ENCODE data around the gene SCN1B.
"Not testable (repeated sequence)": the region's sequence is repeated elsewhere in the genome, so short reads cannot be mapped to it uniquely, and the experiment has no call there.

The SCN1B gene

DNA sequence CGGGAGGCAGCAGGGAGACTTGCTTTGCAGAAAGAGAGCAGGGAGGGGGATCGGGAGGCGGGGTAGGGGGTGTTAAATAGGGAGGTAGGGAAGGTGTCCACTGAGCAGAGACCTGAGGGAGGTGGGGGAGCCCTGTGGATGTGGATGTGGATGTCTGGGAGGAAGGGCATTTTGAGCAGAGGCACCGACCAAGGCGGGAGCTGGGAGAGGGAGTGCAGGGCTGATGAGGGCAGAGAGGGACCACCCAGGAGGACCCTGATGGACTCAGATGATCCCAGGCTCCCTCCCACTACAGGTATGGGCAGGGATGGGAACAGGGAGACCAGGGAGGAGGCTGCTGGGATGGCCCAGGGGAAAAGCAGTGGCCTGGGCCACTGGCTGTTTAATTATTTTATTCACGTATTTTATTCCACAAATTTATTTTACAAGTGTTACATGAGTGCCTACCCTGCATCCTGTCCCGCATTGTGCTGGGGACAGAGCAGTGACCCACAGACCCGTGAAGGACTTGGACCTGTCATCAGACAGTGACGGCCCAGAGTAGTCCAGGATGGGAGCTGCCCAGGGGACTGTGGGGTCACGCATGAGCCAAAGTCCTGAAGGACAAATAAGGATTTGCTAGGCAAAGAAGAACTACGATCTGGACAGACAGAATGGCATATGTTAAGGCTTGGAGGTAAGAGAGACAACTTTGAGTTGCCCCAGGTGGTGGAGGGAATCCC, 24.9 kb upstream of the SCN1B start:
- no peak for DNase-seq
- no peaks in the 10 kb centered on the region for H3K27me3 ChIP-seq (replicated peaks)
- in situ Hi-C loops (cut with HindIII; ENCODE audit: low pct_ligation_motif_present, low sequenced_read_pairs): no loop called here
- H3K36me3 ChIP-seq (replicated peaks): peaks cover 17% of the 10 kb centered on the region
- peak overlapping the region; percentile 30 for H3K27ac ChIP-seq
- TF ChIP-seq CTCF (IDR thresholded peaks at IDR 0.05; ENCODE audit: low read depth, low read length, missing control alignments): no peak
- no peak overlapping the region for H3K4me3 ChIP-seq (ENCODE audit: low read depth, low read length)

DNA sequence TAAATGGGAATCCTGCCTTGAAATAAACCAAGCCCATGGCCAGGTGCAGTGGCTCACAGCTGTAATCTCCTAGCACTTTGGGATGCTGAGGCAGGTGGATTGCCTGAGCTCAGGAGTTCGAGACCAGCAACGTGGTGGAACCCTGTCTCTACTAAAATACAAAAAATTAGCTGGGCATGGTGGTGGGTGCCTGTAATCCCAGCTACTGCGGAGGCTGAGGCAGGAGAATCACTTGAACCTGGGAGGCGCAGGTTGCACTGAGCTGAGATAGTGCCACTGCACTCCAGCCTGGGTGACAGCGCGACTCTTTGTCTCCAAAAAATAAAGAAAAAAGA, 24.3 kb upstream of the SCN1B start:
- in situ Hi-C loops (cut with HindIII; ENCODE audit: low pct_ligation_motif_present, low sequenced_read_pairs); H3K27me3 ChIP-seq (replicated peaks); DNase-seq; H3K4me3 ChIP-seq (ENCODE audit: low read depth, low read length): not testable (repeated sequence)
- Histone ChIP-seq H3K27ac (peak overlapping the region; percentile 30), H3K36me3 (replicated peaks) (peaks cover 20% of the 10 kb centered on the region)

DNA sequence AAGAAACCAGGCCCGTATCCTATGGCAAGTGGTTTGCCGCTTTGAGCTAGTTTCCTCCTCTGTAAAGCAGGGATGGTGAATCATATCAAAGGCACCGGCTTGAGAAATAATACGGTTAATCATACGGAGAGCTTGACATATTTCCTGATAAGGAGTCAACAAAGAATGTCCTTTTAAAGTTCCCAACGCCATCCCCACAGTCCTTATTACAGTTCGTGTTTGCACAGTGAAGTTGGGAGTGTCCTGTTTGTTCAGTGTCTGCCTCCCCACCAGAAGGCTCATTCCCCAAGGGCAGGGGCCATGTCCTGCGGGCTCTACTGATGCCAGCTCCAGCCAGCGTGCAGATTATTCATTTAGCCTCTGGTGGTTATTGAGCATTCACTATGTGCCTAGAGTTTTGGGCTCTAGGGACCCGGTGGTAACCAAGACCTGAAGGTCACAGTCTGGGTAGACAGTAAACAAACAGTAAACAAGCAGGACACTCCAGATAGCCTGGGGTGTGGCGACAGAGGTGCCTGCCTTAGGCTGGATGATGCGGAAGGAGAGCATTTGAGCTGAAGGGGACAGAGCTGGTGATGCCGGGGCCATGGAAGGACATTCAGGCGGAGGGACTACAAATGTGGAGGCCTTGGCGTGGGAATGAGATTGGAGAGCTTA, 23.8 kb upstream of the SCN1B start:
- Histone ChIP-seq H3K36me3 (replicated peaks) (peaks cover 20% of the 10 kb centered on the region), H3K27ac (peak overlapping the region; percentile 50), H3K4me3 (ENCODE audit: low read depth, low read length) (no peak overlapping the region), H3K27me3 (replicated peaks) (no peaks in the 10 kb centered on the region)
- in situ Hi-C loops (cut with HindIII; ENCODE audit: low pct_ligation_motif_present, low sequenced_read_pairs): no loop called here
- TF ChIP-seq CTCF (IDR thresholded peaks at IDR 0.05; ENCODE audit: low read depth, low read length, missing control alignments): no peak
- peak; percentile 71 for DNase-seq

GRCh38 chr19:35006999-35007365, 23.3 kb upstream of the SCN1B start:
- Histone ChIP-seq H3K27me3 (replicated peaks) (no peaks in the 10 kb centered on the region), H3K27ac (peak overlapping the region; percentile 50), H3K4me3 (ENCODE audit: low read depth, low read length) (no peak overlapping the region), H3K36me3 (replicated peaks) (peaks cover 24% of the 10 kb centered on the region)
- TF ChIP-seq CTCF (IDR thresholded peaks at IDR 0.05; ENCODE audit: low read depth, low read length, missing control alignments): no peak
- no peak for DNase-seq
- in situ Hi-C loops (cut with HindIII; ENCODE audit: low pct_ligation_motif_present, low sequenced_read_pairs): no loop called here

- H3K4me3 ChIP-seq (ENCODE audit: low read depth, low read length); H3K27ac ChIP-seq; DNase-seq; H3K27me3 ChIP-seq (replicated peaks); in situ Hi-C loops (cut with HindIII; ENCODE audit: low pct_ligation_motif_present, low sequenced_read_pairs): not testable (repeated sequence)
- peaks cover 29% of the 10 kb centered on the region for H3K36me3 ChIP-seq (replicated peaks)
Observed at GRCh38 chr19:35007427-35007826, 22.8 kb upstream of the SCN1B start.

- TF ChIP-seq CTCF (IDR thresholded peaks at IDR 0.05; ENCODE audit: low read depth, low read length, missing control alignments): no peak
- H3K36me3 ChIP-seq (replicated peaks): peaks cover 31% of the 10 kb centered on the region
- no peak for DNase-seq
- H3K4me3 ChIP-seq (ENCODE audit: low read depth, low read length): no peak overlapping the region
- in situ Hi-C loops (cut with HindIII; ENCODE audit: low pct_ligation_motif_present, low sequenced_read_pairs): no loop called here
- no peaks in the 10 kb centered on the region for H3K27me3 ChIP-seq (replicated peaks)
- no peak overlapping the region for H3K27ac ChIP-seq
Observed at GRCh38 chr19:35008891-35009341, 21.4 kb upstream of the SCN1B start.

Data from brain microvascular endothelial cell (primary cell).